D721Med (cell line): Measurements from ENCODE around the gene ACADM.
"Not testable (repeated sequence)": the region's sequence is repeated elsewhere in the genome, so short reads cannot be mapped to it uniquely, and the experiment has no call there.

Experiments used
- DNase-seq: peaks from one replicate; pipeline ENCODE4 v3.0.0; 2011; ENCODE audit warnings: low spot score; ENCODE audit not compliant: insufficient read length
- FAIRE-seq: peaks from 2 replicates; lab custom pipeline; 2011; peaks lifted over from hg19 to GRCh38; lab: Jason Lieb, UNC
- CTCF ChIP-seq: IDR thresholded peaks from 2 replicates; pipeline ENCODE4 v1.5.1; 2012; ENCODE audit warnings: mild to moderate bottlenecking, control low read depth; ENCODE audit not compliant: insufficient read depth; ENCODE audit errors: missing control alignments

Gene ACADM

GRCh38 chr1:75724472-75725022 is at the start of gene ACADM:
ACADM (plus strand) TSS chr1:75724709; CDS start chr1:75724788, 79 bp downstream.
- no peak for FAIRE-seq
- no peak for TF ChIP-seq CTCF

DNA sequence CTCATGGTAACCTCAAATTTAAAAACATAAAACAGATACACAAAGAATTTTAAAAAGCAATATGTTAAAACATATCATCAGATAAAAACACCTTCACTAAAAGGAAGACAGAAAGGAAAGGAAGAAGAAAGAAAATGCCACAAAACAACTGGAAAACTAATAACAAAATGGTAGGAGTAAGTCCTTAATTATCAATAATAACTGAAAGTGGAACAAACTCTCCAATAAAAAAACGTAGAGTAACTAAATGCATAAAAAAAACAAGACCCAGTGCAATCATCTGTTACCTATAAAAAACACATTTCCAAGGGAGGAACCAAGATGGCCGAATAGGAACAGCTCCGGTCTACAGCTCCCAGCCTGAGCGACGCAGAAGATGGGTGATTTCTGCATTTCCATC is 47.1 kb upstream of the ACADM start:
- FAIRE-seq (no peak), DNase-seq (no peak)
- no peak for TF ChIP-seq CTCF

More at GRCh38 chr1:75724472-75725022, at the start of gene ACADM:
- DNase-seq = peak; percentile 51

GRCh38 chr1:75677964-75678363 is 46.5 kb upstream of the ACADM start:
- FAIRE-seq, DNase-seq: not testable (repeated sequence)

- DNase-seq = no peak
- TF ChIP-seq CTCF = no peak
- no peak for FAIRE-seq
Measured at GRCh38 chr1:75690547-75690946, 34.0 kb upstream of the ACADM start.

- DNase-seq (no peak), FAIRE-seq (no peak)
- TF ChIP-seq CTCF = no peak
Measured at GRCh38 chr1:75693551-75693950, 31.0 kb upstream of the ACADM start.

DNA sequence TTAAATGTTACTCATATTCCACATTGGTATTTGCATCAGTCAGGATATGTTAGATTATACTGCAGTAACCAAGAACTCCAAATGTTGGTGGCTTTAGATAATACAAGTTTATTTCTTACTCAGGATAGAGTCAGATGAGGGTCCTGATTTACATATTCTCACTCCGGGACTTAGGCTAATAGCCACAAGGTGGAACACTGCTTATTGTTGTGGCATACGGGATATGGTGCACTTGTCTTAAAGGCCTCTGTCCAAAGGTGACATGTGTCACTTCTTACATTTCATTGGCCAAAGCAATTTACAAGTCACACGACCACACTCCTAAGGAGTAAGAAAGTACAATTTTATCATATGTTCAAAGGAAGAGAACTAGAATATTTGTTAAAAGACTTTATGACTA is 28.5 kb upstream of the ACADM start:
- FAIRE-seq = no peak
- no peak for DNase-seq
- TF ChIP-seq CTCF = no peak

- FAIRE-seq (no peak), DNase-seq (no peak)
- no peak for TF ChIP-seq CTCF
Measured at GRCh38 chr1:75707191-75707590, 17.3 kb upstream of the ACADM start.

- DNase-seq (no peak), FAIRE-seq (no peak)
- no peak for TF ChIP-seq CTCF
Measured at GRCh38 chr1:75708910-75709309, 15.6 kb upstream of the ACADM start.
